ENCODE data around the gene ANAPC10. TPM values are rescaled to one million over a fixed set of nuclear protein-coding genes. Genes with fewer than 3 reads are reported as not detected.

The ANAPC10 gene
- total and polyA plus RNA-seq, 10 donors, result 12.0 to 42.2 (median 19.2) TPM

DNA sequence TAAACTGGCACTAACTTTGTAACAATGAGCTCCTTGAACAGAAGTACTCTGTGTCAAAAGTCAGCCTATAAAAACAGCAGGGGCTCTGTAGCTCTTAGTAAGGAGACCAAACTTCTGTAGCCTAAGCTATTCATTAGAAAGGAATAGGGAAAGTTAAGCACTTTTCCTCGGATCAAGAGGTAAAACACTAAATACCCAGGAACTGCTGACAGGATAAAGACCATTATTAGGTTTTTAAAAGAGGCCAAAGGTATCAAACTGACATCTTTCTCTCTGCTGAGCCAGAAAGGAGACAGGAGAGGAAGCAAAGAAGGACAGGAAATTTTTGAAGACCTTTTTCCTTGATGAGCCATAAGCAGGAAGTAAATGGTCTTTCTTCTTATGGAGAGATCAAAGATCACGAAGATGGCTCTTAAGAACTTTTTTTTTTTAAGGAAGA lies 31.9 kb downstream of the ANAPC10 start:
- Histone ChIP-seq H3K4me1 (peaks cover 0 to 12% (median 3%) of the 10 kb centered on the region in 6 donors), H3K27me3 (replicated peaks in 1 of 7) (no peaks in the 10 kb centered on the region), H3K36me3 (peaks cover 0 to 29% (median 5%) of the 10 kb centered on the region in 6 donors), H3K4me3 (no peak overlapping the region), H3K9me3 (no peaks in the 10 kb centered on the region), H3K27ac (no peak overlapping the region)
- intact Hi-C loops (cut with DNase I; ENCODE audit: low total_unique reads), result no loop called here
- DNase-seq, result no peak
- WGBS, 5 donors, result 58 to 69% (median 63%) methylated on average over 2 of the region's 2 CpGs
- TF ChIP-seq, protein P1, sequence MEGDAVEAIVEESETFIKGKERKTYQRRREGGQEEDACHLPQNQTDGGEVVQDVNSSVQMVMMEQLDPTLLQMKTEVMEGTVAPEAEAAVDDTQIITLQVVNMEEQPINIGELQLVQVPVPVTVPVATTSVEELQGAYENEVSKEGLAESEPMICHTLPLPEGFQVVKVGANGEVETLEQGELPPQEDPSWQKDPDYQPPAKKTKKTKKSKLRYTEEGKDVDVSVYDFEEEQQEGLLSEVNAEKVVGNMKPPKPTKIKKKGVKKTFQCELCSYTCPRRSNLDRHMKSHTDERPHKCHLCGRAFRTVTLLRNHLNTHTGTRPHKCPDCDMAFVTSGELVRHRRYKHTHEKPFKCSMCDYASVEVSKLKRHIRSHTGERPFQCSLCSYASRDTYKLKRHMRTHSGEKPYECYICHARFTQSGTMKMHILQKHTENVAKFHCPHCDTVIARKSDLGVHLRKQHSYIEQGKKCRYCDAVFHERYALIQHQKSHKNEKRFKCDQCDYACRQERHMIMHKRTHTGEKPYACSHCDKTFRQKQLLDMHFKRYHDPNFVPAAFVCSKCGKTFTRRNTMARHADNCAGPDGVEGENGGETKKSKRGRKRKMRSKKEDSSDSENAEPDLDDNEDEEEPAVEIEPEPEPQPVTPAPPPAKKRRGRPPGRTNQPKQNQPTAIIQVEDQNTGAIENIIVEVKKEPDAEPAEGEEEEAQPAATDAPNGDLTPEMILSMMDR (IDR thresholded peaks at IDR 0.05 in 8 of 11, conservative IDR thresholded peaks at IDR 0.05 in 3 of 11), result no peak
- TF ChIP-seq POLR2A (IDR thresholded peaks at IDR 0.05) (no peak), POLR2AphosphoS5 (IDR thresholded peaks at IDR 0.05) (no peak)

DNA sequence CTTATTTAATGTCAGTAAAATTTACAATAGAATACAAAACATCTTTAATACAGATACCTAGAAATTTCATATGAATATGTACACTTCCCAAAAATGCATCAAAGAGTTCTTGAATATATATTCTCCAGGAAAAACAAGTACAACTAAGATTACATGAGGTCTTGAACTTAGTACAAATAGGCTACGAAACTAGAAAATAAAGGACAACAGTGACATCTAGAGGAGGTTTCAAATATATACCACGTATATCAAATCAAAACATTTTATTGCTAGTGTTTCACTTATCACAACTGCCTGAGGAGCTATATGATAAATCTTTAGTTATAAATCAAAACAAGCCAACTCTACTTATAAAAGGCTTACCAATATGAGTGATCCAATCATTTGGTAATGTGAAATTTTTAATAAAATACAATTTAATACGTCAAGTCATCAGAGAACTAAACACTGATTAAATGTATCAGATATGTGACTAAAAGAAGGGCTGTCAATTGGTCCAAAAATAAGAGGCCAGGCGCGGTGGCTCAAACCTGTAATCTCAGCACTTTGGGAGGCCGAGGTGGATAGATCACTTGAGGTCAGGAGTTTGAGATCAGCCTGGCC lies 36.6 kb downstream of the ANAPC10 start:
- Histone ChIP-seq H3K4me1 (peaks cover 0 to 20% (median 5%) of the 10 kb centered on the region in 6 donors), H3K4me3 (no peak overlapping the region), H3K27me3 (replicated peaks in 1 of 7) (no peaks in the 10 kb centered on the region), H3K9me3 (no peaks in the 10 kb centered on the region), H3K27ac (no peak overlapping the region), H3K36me3 (peaks cover 0 to 21% (median 5%) of the 10 kb centered on the region in 6 donors)
- intact Hi-C loops (cut with DNase I; ENCODE audit: low total_unique reads), result loop anchor here (5.0 kb wide), 1 partner anchor 889 kb away; no protein-coding TSS in a partner anchor
- no peak for TF ChIP-seq POLR2AphosphoS5 (IDR thresholded peaks at IDR 0.05)
- TF ChIP-seq, protein P1 (IDR thresholded peaks at IDR 0.05 in 8 of 11, conservative IDR thresholded peaks at IDR 0.05 in 3 of 11), result peak in 9 of 11 experiments; percentile 13 to 64 (median 51)
- no peak for TF ChIP-seq POLR2A (IDR thresholded peaks at IDR 0.05)
- no peak for DNase-seq
- 61 to 70% (median 65%) methylated on average over 6 of the region's 6 CpGs for WGBS, 5 donors

DNA sequence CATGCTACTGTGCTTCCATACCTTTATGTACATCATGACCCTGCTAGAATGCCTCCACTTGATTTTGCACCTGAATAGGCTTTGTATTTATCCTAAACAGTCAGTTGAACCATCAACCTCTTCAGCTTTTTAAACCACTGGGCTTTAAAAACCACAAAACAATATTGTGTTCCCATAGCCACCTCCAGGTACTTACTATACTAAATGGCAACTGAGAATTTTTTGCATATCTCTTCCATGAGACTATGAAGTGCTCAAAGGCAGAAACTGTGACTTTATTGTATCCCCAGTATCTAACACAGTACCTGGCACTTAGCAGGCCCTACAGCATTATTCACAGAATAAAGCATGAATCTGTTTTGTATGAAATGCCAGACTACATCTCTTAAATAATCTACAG lies 39.7 kb downstream of the ANAPC10 start:
- TF ChIP-seq, protein P1 (IDR thresholded peaks at IDR 0.05 in 8 of 11, conservative IDR thresholded peaks at IDR 0.05 in 3 of 11), result no peak
- TF ChIP-seq POLR2AphosphoS5 (IDR thresholded peaks at IDR 0.05), result no peak
- no peak for TF ChIP-seq POLR2A (IDR thresholded peaks at IDR 0.05)
- H3K36me3 ChIP-seq, result peaks cover 0 to 18% (median 5%) of the 10 kb centered on the region in 6 donors
- no peaks in the 10 kb centered on the region for H3K27me3 ChIP-seq (replicated peaks in 1 of 7)
- DNase-seq, result no peak
- H3K4me3 ChIP-seq, result no peak overlapping the region
- intact Hi-C loops (cut with DNase I; ENCODE audit: low total_unique reads), result no loop called here
- no peaks in the 10 kb centered on the region for H3K9me3 ChIP-seq
- peaks cover 0 to 24% (median 1%) of the 10 kb centered on the region in 6 donors for H3K4me1 ChIP-seq
- no peak overlapping the region for H3K27ac ChIP-seq

GRCh38 chr4:145056325-145057130 lies 41.5 kb downstream of the ANAPC10 start:
- no peak overlapping the region for H3K27ac ChIP-seq
- intact Hi-C loops (cut with DNase I; ENCODE audit: low total_unique reads), result no loop called here
- H3K4me1 ChIP-seq, result peaks cover 0 to 24% (median 1%) of the 10 kb centered on the region in 6 donors
- no peak overlapping the region for H3K4me3 ChIP-seq
- peaks cover 0 to 5% (median 0%) of the 10 kb centered on the region in 6 donors for H3K36me3 ChIP-seq
- 88 to 93% (median 93%) methylated on average over 6 of the region's 6 CpGs for WGBS, 5 donors
- H3K9me3 ChIP-seq, result no peaks in the 10 kb centered on the region
- no peak for TF ChIP-seq POLR2AphosphoS5 (IDR thresholded peaks at IDR 0.05)
- TF ChIP-seq, protein P1 (IDR thresholded peaks at IDR 0.05 in 8 of 11, conservative IDR thresholded peaks at IDR 0.05 in 3 of 11), result no peak
- no peak for TF ChIP-seq POLR2A (IDR thresholded peaks at IDR 0.05)
- DNase-seq, result no peak
- no peaks in the 10 kb centered on the region for H3K27me3 ChIP-seq (replicated peaks in 1 of 7)
